Measurements from ENCODE around the gene ZBTB12.
"Not testable (repeated sequence)": the region's sequence is repeated elsewhere in the genome, so short reads cannot be mapped to it uniquely, and the experiment has no call there.

Gene ZBTB12

GRCh38 chr6:31901953-31902643 lies at the start of gene ZBTB12:
Gene ZBTB12 (minus strand): TSS chr6:31902086. CDS start chr6:31901305, 781 bp downstream.
- peak; percentile 79 to 81 for DNase-seq (ENCODE audit: low read depth in 2 of 2)

GRCh38 chr6:31949926-31950548 lies 48.2 kb upstream of the ZBTB12 start:
- no peak for DNase-seq (ENCODE audit: low read depth in 2 of 2)

- DNase-seq (ENCODE audit: low read depth in 2 of 2): no peak
Observed at GRCh38 chr6:31948753-31949413, 47.0 kb upstream of the ZBTB12 start.

- no peak for DNase-seq (ENCODE audit: low read depth in 2 of 2)
Observed at GRCh38 chr6:31948306-31948705, 46.4 kb upstream of the ZBTB12 start.

- DNase-seq (ENCODE audit: low read depth in 2 of 2): no peak
Observed at GRCh38 chr6:31947864-31948263, 46.0 kb upstream of the ZBTB12 start.

GRCh38 chr6:31947070-31947675 lies 45.3 kb upstream of the ZBTB12 start:
- no peak for DNase-seq (ENCODE audit: low read depth in 2 of 2)

- DNase-seq (ENCODE audit: low read depth in 2 of 2): no peak
Observed at GRCh38 chr6:31946370-31946885, 44.5 kb upstream of the ZBTB12 start.

- no peak for DNase-seq (ENCODE audit: low read depth in 2 of 2)
Observed at GRCh38 chr6:31945507-31946369, 43.9 kb upstream of the ZBTB12 start, which contains the start of gene CFB. Gene CFB (plus strand): TSS chr6:31946095. CDS start chr6:31946222, 127 bp downstream.

- no peak for DNase-seq (ENCODE audit: low read depth in 2 of 2)
Observed at GRCh38 chr6:31945154-31945506, 43.2 kb upstream of the ZBTB12 start.

GRCh38 chr6:31943742-31944141 lies 41.9 kb upstream of the ZBTB12 start:
- DNase-seq (ENCODE audit: low read depth in 2 of 2): no peak

GRCh38 chr6:31940256-31940664 lies 38.4 kb upstream of the ZBTB12 start:
- DNase-seq (ENCODE audit: low read depth in 2 of 2): no peak

GRCh38 chr6:31935823-31936222 lies 33.9 kb upstream of the ZBTB12 start:
- DNase-seq (ENCODE audit: low read depth in 2 of 2): no peak

- no peak for DNase-seq (ENCODE audit: low read depth in 2 of 2)
Observed at GRCh38 chr6:31935021-31935420, 33.1 kb upstream of the ZBTB12 start.

- no peak for DNase-seq (ENCODE audit: low read depth in 2 of 2)
Observed at GRCh38 chr6:31933537-31933936, 31.7 kb upstream of the ZBTB12 start.

- not testable (repeated sequence) for DNase-seq (ENCODE audit: low read depth in 2 of 2)
Observed at GRCh38 chr6:31932137-31932536, 30.3 kb upstream of the ZBTB12 start.

GRCh38 chr6:31930962-31931361 lies 29.1 kb upstream of the ZBTB12 start:
- DNase-seq (ENCODE audit: low read depth in 2 of 2): no peak

- DNase-seq (ENCODE audit: low read depth in 2 of 2): no peak
Observed at GRCh38 chr6:31928672-31928939, 26.7 kb upstream of the ZBTB12 start.

GRCh38 chr6:31927863-31928671 lies 26.2 kb upstream of the ZBTB12 start:
- no peak for DNase-seq (ENCODE audit: low read depth in 2 of 2)

- DNase-seq (ENCODE audit: low read depth in 2 of 2): no peak
Observed at GRCh38 chr6:31927242-31927862, 25.5 kb upstream of the ZBTB12 start, which contains the start of gene C2. Gene C2 (plus strand): TSS chr6:31927717. CDS start chr6:31927753, 36 bp downstream.

GRCh38 chr6:31922942-31923341 lies 21.1 kb upstream of the ZBTB12 start:
- DNase-seq (ENCODE audit: low read depth in 2 of 2): no peak

Data from stimulated activated CD4-positive, alpha-beta T cell treated with anti-CD3 and anti-CD28 coated beads, Interleukin-12 subunit alpha, Interleukin-12 subunit beta, amount 100 ng/mL, for 24 hours (primary cell).